22Rv1 (cell line): Measurements from ENCODE around the gene LRRC8A.

Experiments used
- CTCF ChIP-seq: fragments of 450-650 bp; IDR thresholded peaks from 2 replicates; pipeline ENCODE4 v1.5.1; 2017; ENCODE audit warnings: mild to moderate bottlenecking
- ZFX ChIP-seq: fragments of 450-650 bp; IDR thresholded peaks from 2 replicates; pipeline ENCODE4 v1.6.1; 2017; ENCODE audit warnings: antibody characterized with exemption, borderline replicate concordance

GRCh38 chr9:128945798-128946501 is 64.0 kb downstream of the LRRC8A start:
- no peak for TF ChIP-seq CTCF
- no peak for TF ChIP-seq ZFX
